Natural killer cell (primary cell): ENCODE measurements around the gene ZNF660. TPM values are rescaled to one million over a fixed set of nuclear protein-coding genes. Genes with fewer than 3 reads are reported as not detected.

ENCODE experiments used
- ATAC-seq, 3 donors: fragments of 150-1000 bp in 2 of 3; fragments of 200-7000 bp in 1 of 3; cut with Tn5 transposase; 1 replicate in 1 of 3; 2 replicates in 2 of 3; pipeline ENCODE4 v1.10.0; 2021; ENCODE audit warnings: mild to moderate bottlenecking in 2 of 3, moderate library complexity in 2 of 3
- DNase-seq, 2 donors: peaks; one replicate each; pipeline versions ENCODE4 v3.0.0 to v3.0.0-alpha.2; 2013 to 2021; ENCODE audit warnings: mixed read lengths in 1 of 2
- H3K27ac ChIP-seq: one replicate; pipeline ENCODE4 v1.5.1; 2013; ENCODE audit warnings: mild to moderate bottlenecking, low read length
- H3K27me3 ChIP-seq: one replicate; pipeline ENCODE4 v1.6.1; 2013; ENCODE audit warnings: low read length; ENCODE audit not compliant: control insufficient read depth, insufficient read depth
- H3K36me3 ChIP-seq: one replicate; pipeline ENCODE4 v1.6.1; 2013; ENCODE audit warnings: low read length; ENCODE audit not compliant: control insufficient read depth, insufficient read depth
- H3K4me1 ChIP-seq: one replicate; pipeline ENCODE4 v1.6.1; 2013; ENCODE audit warnings: low read length; ENCODE audit not compliant: control insufficient read depth, insufficient read depth
- H3K4me3 ChIP-seq: one replicate; pipeline ENCODE4 v1.5.1; 2013; ENCODE audit warnings: low read length
- H3K9me3 ChIP-seq: one replicate; pipeline ENCODE4 v1.6.1; 2013; ENCODE audit warnings: low read length; ENCODE audit not compliant: control insufficient read depth, insufficient read depth
- H3K27ac Mint-ChIP-seq, 2 donors: one replicate each; pipeline ENCODE4 v1.8.0; 2022; ENCODE audit warnings: mild to moderate bottlenecking in 2 of 2, mixed read lengths in 2 of 2, moderate library complexity in 1 of 2
- H3K27me3 Mint-ChIP-seq, 2 donors: one replicate each; pipeline ENCODE4 v1.8.0; 2022; ENCODE audit warnings: low read depth in 2 of 2, mixed read lengths in 2 of 2
- H3K36me3 Mint-ChIP-seq: one replicate; pipeline ENCODE4 v1.8.0; 2022; ENCODE audit warnings: mixed read lengths
- H3K4me1 Mint-ChIP-seq, 2 donors: one replicate each; pipeline ENCODE4 v1.8.0; 2022; ENCODE audit warnings: mixed read lengths in 2 of 2
- H3K4me3 Mint-ChIP-seq: one replicate; pipeline ENCODE4 v1.8.0; 2022; ENCODE audit warnings: mild to moderate bottlenecking, moderate library complexity, mixed read lengths
- H3K9me3 Mint-ChIP-seq, 2 donors: one replicate each; pipeline ENCODE4 v1.8.0; 2022; ENCODE audit warnings: mixed read lengths in 2 of 2
- CTCF ChIP-seq: fragments of 200-600 bp; IDR thresholded peaks from one replicate; pipeline ENCODE4 v1.8.0; 2022; ENCODE audit warnings: antibody characterized with exemption
- WGBS: methylation state at CpG from one replicate; pipeline ENCODE4 v1.1.7; 2013; ENCODE audit warnings: missing lambda C conversion rate; ENCODE audit not compliant: insufficient coverage; 5-methylcytosine and 5-hydroxymethylcytosine counted together
- intact Hi-C: fragments of 100-400 bp; cut with micrococcal nuclease; formaldehyde crosslinking; loops from one replicate; pipeline ENCODE4 v1.14.2; 2022
- total RNA-seq, 4 donors: library from RNA; stranded (reverse); fragments of 120-200 nt in 1 of 4; gene quantifications; one replicate each; pipeline versions ENCODE4 v1.2.3 to v1.2.4, GENCODE V29; 2013 to 2022

Gene ZNF660
- total RNA-seq, 3 donors from 2014 or later (not counting 1 experiment from before 2014, with no cell fraction given): 4.6 to 7.7 (median 7.3) TPM

DNA sequence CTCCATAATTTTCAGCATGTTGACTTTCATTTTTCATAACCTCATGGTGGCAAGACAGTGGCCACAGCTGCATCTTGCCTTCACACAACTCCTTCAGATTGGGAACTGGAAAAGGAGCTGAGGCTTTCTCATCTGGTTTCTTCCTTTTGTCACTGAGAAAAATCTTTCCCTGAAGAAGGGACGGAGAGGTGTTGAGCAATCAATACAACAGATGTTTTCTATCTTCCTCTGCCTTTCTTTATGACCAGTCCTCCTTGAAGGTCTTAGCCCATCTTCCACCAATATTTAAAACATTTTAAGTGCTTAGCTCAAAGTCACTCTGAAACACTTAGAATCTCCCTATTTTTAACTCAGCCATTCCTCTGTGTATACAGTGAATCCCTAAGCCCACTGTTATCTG lies 11.9 kb downstream of the ZNF660 start:
- H3K27me3 Mint-ChIP-seq: no peaks in the 10 kb centered on the region
- no peaks in the 10 kb centered on the region for H3K27me3 ChIP-seq
- H3K27ac Mint-ChIP-seq: no peak overlapping the region
- WGBS: 86% methylated on average over 1 of the region's 1 CpG
- intact Hi-C loops: no loop called here
- no peak overlapping the region for H3K4me3 ChIP-seq
- ATAC-seq: no peak
- no peak overlapping the region for H3K4me3 Mint-ChIP-seq
- DNase-seq: no peak
- peaks cover 30% of the 10 kb centered on the region for H3K36me3 Mint-ChIP-seq
- no peak overlapping the region for H3K27ac ChIP-seq
- TF ChIP-seq CTCF: no peak
- H3K9me3 ChIP-seq: peaks cover 13% of the 10 kb centered on the region
- no peaks in the 10 kb centered on the region for H3K4me1 Mint-ChIP-seq
- H3K9me3 Mint-ChIP-seq: peaks cover 14 to 26% of the 10 kb centered on the region in 2 donors
- H3K36me3 ChIP-seq: no peaks in the 10 kb centered on the region
- H3K4me1 ChIP-seq: no peaks in the 10 kb centered on the region

DNA sequence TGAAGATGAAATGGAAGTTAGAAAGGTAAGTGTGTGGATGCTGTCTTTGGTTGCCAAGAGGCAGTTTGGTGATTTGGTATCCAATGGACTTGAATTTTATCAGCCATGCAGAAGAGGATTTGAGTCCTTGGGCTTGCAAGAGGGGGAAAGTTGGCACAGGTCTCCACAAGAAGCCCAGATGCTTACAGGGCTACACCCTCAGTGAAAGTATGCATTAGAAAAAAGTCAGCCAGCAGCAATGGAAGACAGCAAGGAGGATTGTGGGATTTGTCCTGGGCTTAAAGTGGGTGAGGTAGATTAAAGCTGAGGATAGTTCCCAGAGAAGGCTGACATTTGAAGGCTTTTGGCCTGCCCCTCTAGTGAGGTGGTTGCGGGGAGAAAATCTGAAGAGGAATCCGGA lies 17.0 kb downstream of the ZNF660 start:
- H3K27me3 Mint-ChIP-seq: no peaks in the 10 kb centered on the region
- peaks cover 2 to 5% of the 10 kb centered on the region in 2 donors for H3K9me3 Mint-ChIP-seq
- Histone ChIP-seq H3K36me3 (no peaks in the 10 kb centered on the region), H3K9me3 (no peaks in the 10 kb centered on the region), H3K27ac (no peak overlapping the region), H3K27me3 (no peaks in the 10 kb centered on the region), H3K4me3 (no peak overlapping the region), H3K4me1 (no peaks in the 10 kb centered on the region)
- intact Hi-C loops: no loop called here
- no peak for ATAC-seq
- no peak for TF ChIP-seq CTCF
- whole genome bisulfite sequencing: 100% methylated on average over 2 of the region's 2 CpGs
- H3K4me3 Mint-ChIP-seq: no peak overlapping the region
- DNase-seq: no peak
- no peaks in the 10 kb centered on the region for H3K4me1 Mint-ChIP-seq
- H3K36me3 Mint-ChIP-seq: peaks cover 20% of the 10 kb centered on the region
- no peak overlapping the region for H3K27ac Mint-ChIP-seq

DNA sequence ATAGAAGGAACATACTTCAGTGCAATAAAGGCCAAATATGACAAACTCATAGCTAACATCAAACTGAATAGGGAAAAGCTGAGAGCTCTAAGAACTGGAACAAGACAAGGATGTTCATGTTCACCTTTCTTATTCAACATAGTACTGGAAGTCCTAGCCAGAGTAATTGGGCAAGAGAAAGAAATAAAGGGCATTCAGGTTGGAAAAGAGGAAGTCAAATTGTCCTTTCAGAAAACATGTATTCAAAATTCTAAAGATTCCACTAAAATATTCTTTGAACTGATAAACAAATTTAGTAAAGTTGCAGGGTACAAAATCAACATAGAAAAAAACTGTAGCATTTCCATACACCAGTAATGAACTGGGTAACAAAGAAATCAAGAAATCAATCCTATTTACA lies 27.9 kb downstream of the ZNF660 start:
- TF ChIP-seq CTCF: no peak
- Histone ChIP-seq H3K27ac (no peak overlapping the region), H3K4me3 (no peak overlapping the region), H3K27me3 (no peaks in the 10 kb centered on the region), H3K36me3 (no peaks in the 10 kb centered on the region), H3K9me3 (peaks cover 4% of the 10 kb centered on the region), H3K4me1 (no peaks in the 10 kb centered on the region)
- no peaks in the 10 kb centered on the region for H3K36me3 Mint-ChIP-seq
- no peaks in the 10 kb centered on the region for H3K4me1 Mint-ChIP-seq
- DNase-seq (no peak), ATAC-seq (no peak)
- intact Hi-C loops: no loop called here
- H3K27me3 Mint-ChIP-seq: peaks cover 0 to 4% of the 10 kb centered on the region in 2 donors
- no peak overlapping the region for H3K27ac Mint-ChIP-seq
- no peaks in the 10 kb centered on the region for H3K9me3 Mint-ChIP-seq
- no peak overlapping the region for H3K4me3 Mint-ChIP-seq

GRCh38 chr3:44624749-44625480 lies 40.2 kb downstream of the ZNF660 start, which contains the start of gene ZNF197:
Gene ZNF197, plus strand, starts transcription at chr3:44625036. Its CDS starts 4,119 bp downstream, at chr3:44629155.
- peak; percentile 78 to 88 (median 87) for ATAC-seq
- TF ChIP-seq CTCF: no peak
- DNase-seq: peak; percentile 37 to 68
- Histone ChIP-seq H3K4me3 (peak within 1 kb of the TSS; percentile 79), H3K27me3 (no peaks in the 10 kb centered on the region), H3K36me3 (peaks cover 4% of the 10 kb centered on the region), H3K9me3 (no peaks in the 10 kb centered on the region), H3K4me1 (peaks cover 12% of the 10 kb centered on the region), H3K27ac (peak within 1 kb of the TSS; percentile 75)
- no peaks in the 10 kb centered on the region for H3K9me3 Mint-ChIP-seq
- H3K27ac Mint-ChIP-seq: peak within 1 kb of the TSS; percentile 79 to 88
- intact Hi-C loops: no loop called here
- H3K36me3 Mint-ChIP-seq: no peaks in the 10 kb centered on the region
- no peaks in the 10 kb centered on the region for H3K27me3 Mint-ChIP-seq
- H3K4me1 Mint-ChIP-seq: peaks cover 43 to 47% of the 10 kb centered on the region in 2 donors
- WGBS: under 1% methylated on average over 47 of the region's 47 CpGs
- H3K4me3 Mint-ChIP-seq: peak within 1 kb of the TSS; percentile 97
